Left ventricle myocardium inferior (tissue), 1 donor: ENCODE results near the gene PNLIP. TPM values are rescaled to one million over a fixed set of nuclear protein-coding genes. Genes with fewer than 3 reads are reported as not detected.

ENCODE experiments used
- DNase-seq: peaks from one replicate; pipeline ENCODE4 v3.0.0-alpha.2; 2020
- H3K27ac ChIP-seq: fragments of 200-600 bp; replicated peaks from 2 replicates; pipeline ENCODE4 v1.8.0; 2021
- H3K27me3 ChIP-seq: fragments of 200-600 bp; 2 replicates; pipeline ENCODE4 v1.8.0; 2021; ENCODE audit warnings: low read depth
- H3K36me3 ChIP-seq: fragments of 200-600 bp; 2 replicates; pipeline ENCODE4 v1.8.0; 2021
- H3K4me1 ChIP-seq: fragments of 200-600 bp; 2 replicates; pipeline ENCODE4 v1.8.0; 2021
- H3K4me3 ChIP-seq: fragments of 200-600 bp; 2 replicates; pipeline ENCODE4 v1.8.0; 2021; ENCODE audit warnings: mild to moderate bottlenecking, moderate library complexity
- H3K9me3 ChIP-seq: fragments of 200-600 bp; replicated peaks from 2 replicates; pipeline ENCODE4 v1.8.0; 2021
- intact Hi-C: fragments of 100-400 bp; cut with micrococcal nuclease; formaldehyde crosslinking; loops from one replicate; pipeline ENCODE4 v1.11.0; 2022
- total RNA-seq: library from RNA; stranded (reverse); fragmentation: NEBNext Ultra II Directional; extraction: Animal tissue kit (Norgen Biotek cat#: 25700); gene quantifications from one replicate; pipeline ENCODE4 v1.2.1, GENCODE V29; 2021
- TF ChIP-seq, protein P1 (sequence below): fragments of 200-600 bp; IDR thresholded peaks from 2 replicates; pipeline ENCODE4 v1.8.0; 2021; ENCODE audit warnings: antibody characterized with exemption, mild to moderate bottlenecking, borderline replicate concordance
- donor health status: DM: no; HTN: yes; CAD: no; lungs with severe emphysema.

Gene PNLIP
- total RNA-seq, 1 donor from 2014 or later, result not detected

DNA sequence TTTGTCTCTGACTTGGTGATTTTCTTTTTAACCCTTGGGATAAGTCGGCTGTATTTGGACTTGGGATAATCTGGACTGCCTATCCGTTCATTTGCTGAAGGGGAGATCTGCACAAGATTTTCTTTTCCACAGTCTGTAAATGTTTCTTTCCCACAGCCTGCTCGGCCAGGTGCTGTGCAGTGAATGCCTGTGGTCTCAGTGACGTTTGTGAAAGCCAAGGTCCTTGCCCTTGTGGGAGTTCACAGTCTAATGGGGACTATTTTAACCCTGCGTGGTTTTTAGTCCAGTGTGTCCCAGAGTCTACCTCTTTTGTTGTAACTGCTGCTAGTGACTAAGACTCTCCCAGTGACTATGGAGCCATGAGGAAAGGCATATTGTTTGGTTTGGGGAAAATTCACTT lies 8.9 kb downstream of the PNLIP start:
- TF ChIP-seq, protein P1, sequence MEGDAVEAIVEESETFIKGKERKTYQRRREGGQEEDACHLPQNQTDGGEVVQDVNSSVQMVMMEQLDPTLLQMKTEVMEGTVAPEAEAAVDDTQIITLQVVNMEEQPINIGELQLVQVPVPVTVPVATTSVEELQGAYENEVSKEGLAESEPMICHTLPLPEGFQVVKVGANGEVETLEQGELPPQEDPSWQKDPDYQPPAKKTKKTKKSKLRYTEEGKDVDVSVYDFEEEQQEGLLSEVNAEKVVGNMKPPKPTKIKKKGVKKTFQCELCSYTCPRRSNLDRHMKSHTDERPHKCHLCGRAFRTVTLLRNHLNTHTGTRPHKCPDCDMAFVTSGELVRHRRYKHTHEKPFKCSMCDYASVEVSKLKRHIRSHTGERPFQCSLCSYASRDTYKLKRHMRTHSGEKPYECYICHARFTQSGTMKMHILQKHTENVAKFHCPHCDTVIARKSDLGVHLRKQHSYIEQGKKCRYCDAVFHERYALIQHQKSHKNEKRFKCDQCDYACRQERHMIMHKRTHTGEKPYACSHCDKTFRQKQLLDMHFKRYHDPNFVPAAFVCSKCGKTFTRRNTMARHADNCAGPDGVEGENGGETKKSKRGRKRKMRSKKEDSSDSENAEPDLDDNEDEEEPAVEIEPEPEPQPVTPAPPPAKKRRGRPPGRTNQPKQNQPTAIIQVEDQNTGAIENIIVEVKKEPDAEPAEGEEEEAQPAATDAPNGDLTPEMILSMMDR, result no peak
- intact Hi-C loops, result no loop called here
- DNase-seq, result no peak
- H3K27me3 ChIP-seq, result no peaks in the 10 kb centered on the region
- no peaks in the 10 kb centered on the region for H3K9me3 ChIP-seq
- H3K4me1 ChIP-seq, result no peaks in the 10 kb centered on the region
- no peak overlapping the region for H3K4me3 ChIP-seq
- no peak overlapping the region for H3K27ac ChIP-seq
- no peaks in the 10 kb centered on the region for H3K36me3 ChIP-seq

DNA sequence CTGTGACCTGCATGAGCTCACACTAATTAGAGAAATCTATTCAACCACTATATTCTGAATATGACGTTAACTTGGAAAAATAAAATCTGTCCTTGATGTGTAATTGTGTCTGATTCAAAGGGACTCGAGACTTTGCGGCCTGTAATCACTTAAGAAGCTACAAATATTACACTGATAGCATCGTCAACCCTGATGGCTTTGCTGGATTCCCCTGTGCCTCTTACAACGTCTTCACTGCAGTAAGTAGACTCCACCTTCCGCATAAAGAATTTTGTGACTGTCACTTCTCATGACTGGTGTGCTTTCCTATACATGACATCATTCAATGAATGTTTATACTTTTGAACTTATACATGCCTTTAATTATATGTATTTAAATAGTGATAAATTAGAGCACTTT lies 10.1 kb downstream of the PNLIP start:
- no peak for DNase-seq
- H3K27me3 ChIP-seq, result peaks cover 3% of the 10 kb centered on the region
- no peak overlapping the region for H3K27ac ChIP-seq
- no peak overlapping the region for H3K4me3 ChIP-seq
- intact Hi-C loops, result no loop called here
- no peaks in the 10 kb centered on the region for H3K4me1 ChIP-seq
- TF ChIP-seq, protein P1, result no peak
- no peaks in the 10 kb centered on the region for H3K36me3 ChIP-seq
- H3K9me3 ChIP-seq, result no peaks in the 10 kb centered on the region

DNA sequence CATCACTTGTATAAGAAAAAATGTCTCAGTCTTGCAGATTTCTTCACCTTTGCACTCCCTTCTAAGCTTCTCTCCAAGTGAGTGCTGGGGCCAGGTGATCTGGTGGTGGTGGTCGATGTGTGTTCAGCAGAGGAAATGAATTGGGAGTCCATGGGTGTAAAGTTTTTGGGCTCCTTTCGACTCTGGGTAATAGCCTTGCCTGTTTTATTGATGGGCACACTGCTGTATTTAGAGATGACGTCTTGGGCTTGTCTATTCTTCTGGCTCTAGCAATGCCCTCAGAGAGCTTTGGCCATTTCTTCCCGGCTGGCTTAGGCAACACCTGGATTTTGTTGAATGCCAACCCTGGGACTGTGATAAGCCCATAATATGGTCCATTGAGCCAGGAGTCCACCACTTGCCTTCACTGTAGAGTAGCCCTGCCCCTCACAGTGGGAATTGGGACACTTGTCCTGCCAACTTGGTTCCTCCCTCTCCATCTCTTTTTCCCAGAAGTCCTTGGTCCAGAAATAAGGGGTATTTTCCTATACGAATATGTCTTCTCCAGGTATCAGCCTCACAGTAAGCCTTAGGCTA lies 11.7 kb downstream of the PNLIP start:
- intact Hi-C loops, result no loop called here
- H3K4me1 ChIP-seq, result no peaks in the 10 kb centered on the region
- no peak for DNase-seq
- TF ChIP-seq, protein P1, result no peak
- no peaks in the 10 kb centered on the region for H3K36me3 ChIP-seq
- H3K27ac ChIP-seq, result no peak overlapping the region
- H3K4me3 ChIP-seq, result no peak overlapping the region
- H3K9me3 ChIP-seq, result no peaks in the 10 kb centered on the region
- peaks cover 10% of the 10 kb centered on the region for H3K27me3 ChIP-seq

DNA sequence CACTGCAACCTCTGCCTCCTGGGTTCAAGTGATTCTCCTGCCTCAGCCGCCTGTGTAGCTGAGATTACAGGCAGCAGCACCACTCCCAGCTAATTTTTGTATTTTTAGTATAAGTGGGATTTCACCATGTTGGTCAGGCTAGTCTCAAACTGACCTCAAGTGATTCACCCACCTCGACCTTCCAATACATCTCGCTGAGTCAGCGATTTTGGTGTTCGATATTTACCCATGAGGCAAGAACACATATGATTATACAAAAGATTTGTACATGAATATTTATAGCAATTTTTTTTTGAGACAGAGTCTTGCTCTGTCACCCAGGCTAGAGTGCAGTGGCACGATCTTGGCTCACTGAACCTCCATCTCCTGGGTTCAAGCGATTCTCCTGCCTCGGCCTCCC lies 19.8 kb downstream of the PNLIP start:
- Histone ChIP-seq H3K27me3 (peaks cover 25% of the 10 kb centered on the region), H3K36me3 (no peaks in the 10 kb centered on the region), H3K9me3 (no peaks in the 10 kb centered on the region), H3K27ac (no peak overlapping the region), H3K4me1 (no peaks in the 10 kb centered on the region), H3K4me3 (no peak overlapping the region)
- no peak for DNase-seq
- TF ChIP-seq, protein P1, result no peak
- intact Hi-C loops, result no loop called here

DNA sequence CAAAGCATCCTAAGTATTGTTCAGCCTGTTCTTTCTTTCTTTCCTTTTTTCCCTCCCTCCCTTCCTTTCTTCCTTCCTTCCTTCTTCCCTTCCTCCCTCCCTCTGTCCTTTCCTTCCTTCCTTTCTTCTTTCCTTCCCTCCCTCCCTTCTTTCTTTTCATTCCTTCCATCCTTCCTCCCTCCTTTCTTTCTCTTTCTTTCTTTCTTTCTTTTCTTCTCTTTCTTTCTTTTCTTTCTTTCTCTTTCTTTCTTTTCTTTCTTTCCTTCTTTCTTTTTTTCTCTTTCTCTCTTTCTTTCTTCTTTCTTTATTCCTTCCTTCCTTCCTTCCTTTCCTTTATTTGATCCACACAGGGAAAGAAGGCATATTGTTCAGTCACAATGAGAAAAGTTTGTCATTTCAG lies 21.2 kb downstream of the PNLIP start:
- TF ChIP-seq, protein P1, result no peak
- intact Hi-C loops, result no loop called here
- Histone ChIP-seq H3K27me3 (peaks cover 16% of the 10 kb centered on the region), H3K9me3 (no peaks in the 10 kb centered on the region), H3K27ac (no peak overlapping the region), H3K4me1 (no peaks in the 10 kb centered on the region), H3K4me3 (no peak overlapping the region), H3K36me3 (no peaks in the 10 kb centered on the region)
- DNase-seq, result no peak
